ENCODE results near the gene UBE2I.

UBE2I gene

DNA sequence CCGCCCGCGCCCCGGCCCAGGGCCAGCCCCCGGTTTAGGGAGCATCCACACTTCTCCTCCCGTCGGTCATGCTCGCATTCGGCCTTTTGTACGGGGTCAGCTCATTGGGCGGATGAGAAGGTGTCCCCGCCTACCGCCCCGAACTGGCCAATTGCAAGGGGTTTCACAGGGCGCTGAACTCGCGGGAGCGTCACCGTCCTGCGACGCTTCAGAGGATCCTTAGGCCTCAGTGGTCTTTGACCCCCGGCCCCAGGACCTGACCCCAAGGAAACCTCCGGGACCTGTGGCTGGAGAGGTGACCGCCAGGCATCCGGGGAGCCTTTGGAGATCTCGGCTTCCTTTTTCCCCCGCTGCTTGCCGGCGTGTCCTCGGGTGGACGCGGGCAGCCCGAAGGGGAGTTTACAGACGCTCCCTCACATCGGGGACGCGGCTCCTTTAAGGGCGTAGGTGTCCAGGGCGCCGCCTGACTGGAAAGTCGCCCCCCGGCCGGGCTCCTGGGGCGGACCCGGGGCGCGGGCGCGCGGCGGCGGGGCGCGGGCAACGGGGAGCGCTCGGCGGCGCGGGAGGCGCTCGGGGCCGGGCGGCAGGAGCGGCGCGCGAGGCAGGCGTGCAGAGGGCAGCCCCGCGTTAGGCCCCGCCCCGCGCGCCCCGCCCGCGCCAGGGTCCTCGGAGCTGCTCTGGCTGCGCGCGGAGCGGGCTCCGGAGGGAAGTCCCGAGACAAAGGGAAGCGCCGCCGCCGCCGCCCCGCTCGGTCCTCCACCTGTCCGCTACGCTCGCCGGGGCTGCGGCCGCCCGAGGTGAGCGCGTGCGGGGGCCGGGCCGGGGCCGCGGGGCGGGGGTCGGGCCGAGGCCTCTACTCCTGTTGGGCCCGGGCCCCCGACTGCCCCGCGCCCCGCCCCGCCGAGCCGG, at the start of gene UBE2I:
UBE2I (plus strand) TSS at position 660 of the 909 bp plus-strand sequence. CDS start 4,395 bp downstream, outside the sequence.
- peak; percentile 97 for DNase-seq (ENCODE audit: low spot score)
- TF ChIP-seq, protein P1, sequence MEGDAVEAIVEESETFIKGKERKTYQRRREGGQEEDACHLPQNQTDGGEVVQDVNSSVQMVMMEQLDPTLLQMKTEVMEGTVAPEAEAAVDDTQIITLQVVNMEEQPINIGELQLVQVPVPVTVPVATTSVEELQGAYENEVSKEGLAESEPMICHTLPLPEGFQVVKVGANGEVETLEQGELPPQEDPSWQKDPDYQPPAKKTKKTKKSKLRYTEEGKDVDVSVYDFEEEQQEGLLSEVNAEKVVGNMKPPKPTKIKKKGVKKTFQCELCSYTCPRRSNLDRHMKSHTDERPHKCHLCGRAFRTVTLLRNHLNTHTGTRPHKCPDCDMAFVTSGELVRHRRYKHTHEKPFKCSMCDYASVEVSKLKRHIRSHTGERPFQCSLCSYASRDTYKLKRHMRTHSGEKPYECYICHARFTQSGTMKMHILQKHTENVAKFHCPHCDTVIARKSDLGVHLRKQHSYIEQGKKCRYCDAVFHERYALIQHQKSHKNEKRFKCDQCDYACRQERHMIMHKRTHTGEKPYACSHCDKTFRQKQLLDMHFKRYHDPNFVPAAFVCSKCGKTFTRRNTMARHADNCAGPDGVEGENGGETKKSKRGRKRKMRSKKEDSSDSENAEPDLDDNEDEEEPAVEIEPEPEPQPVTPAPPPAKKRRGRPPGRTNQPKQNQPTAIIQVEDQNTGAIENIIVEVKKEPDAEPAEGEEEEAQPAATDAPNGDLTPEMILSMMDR (IDR thresholded peaks at IDR 0.05; ENCODE audit: extremely low read depth, missing control alignments), result no peak

DNA sequence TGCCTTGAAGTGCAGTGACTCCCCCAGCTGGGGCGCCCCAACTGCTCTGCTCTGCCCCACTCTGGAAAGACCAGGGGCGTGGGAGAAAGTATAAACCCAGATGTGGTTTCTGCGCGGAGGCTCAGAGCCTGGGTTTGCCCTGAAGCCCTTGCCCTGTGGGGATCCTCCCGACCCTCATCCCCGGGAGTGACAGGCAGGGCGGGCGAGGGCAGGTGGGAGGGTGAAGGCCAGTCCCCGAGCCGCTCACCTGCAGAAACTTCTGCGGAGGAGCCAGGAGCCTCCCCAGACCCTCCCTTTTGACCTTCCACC, 49.7 kb upstream of the UBE2I start:
- DNase-seq (ENCODE audit: low spot score), result no peak
- TF ChIP-seq, protein P1 (IDR thresholded peaks at IDR 0.05; ENCODE audit: extremely low read depth, missing control alignments), result no peak

DNA sequence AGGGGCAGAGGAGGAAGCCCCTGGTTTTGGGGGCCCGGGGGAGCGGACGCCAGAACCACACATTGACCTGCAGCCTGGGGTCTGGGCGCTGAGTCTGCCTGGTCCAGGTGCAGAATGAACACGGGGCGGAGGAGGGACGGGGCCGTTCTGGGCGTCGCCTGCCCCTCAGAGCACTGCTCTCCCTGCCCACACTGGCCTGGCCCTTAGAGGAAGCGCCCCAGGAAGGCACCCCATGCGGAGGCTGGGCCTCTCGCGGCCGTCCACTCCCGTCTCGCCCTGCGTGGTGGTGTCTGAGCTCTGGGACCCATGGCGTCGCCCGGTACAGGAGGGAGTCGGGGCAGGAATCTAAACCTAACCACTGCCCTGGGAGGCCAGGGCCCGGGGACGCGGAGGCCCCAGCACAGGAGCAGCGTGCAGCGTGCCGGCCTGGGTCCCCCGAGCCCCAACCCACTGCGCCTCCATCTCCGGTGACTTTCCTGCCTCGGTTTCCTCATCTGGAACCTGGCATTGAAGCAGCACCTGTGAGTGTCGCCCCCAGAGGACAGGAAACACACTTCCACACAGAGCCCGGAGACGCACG, 49.2 kb upstream of the UBE2I start:
- TF ChIP-seq, protein P1 (IDR thresholded peaks at IDR 0.05; ENCODE audit: extremely low read depth, missing control alignments), result no peak
- no peak for DNase-seq (ENCODE audit: low spot score)

DNA sequence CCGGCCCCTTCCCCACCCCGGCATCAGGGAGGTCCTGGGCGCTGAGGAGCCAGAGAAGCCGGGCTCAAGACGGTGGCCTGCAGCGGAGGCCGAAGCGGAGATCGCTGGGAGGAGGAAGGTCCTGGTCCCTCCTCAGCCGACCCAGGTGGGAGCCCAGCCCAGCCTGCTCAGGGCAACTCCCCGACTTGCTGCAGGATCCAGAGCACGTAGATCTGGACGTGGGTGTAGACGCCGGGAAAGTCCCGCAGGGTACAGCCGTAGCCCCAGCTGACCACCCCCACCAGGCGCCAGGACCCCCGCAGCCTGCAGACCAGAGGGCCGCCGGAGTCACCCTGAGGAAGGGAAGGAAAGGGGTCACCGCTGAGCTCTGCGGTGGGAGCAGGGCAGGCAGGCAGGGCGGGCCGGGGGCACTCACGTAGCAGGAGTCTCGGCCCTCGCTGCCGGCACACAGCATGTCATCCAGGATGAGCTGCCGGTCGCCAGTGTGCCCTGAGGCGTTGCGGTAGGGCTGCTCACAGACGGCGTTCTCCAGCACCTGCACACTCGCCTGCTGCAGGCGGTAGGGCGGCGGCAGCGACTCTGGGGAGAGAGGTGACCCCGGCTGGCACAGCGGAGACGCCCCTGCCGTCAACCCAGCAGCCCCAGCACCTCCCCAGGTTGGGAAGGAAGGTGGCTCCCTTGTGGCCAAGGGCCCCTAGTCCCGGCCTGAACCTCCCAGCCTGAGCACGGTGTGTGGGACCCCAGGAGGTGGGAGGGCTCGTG, 48.1 kb upstream of the UBE2I start:
- DNase-seq (ENCODE audit: low spot score), result peak; percentile 53
- TF ChIP-seq, protein P1 (IDR thresholded peaks at IDR 0.05; ENCODE audit: extremely low read depth, missing control alignments), result no peak

DNA sequence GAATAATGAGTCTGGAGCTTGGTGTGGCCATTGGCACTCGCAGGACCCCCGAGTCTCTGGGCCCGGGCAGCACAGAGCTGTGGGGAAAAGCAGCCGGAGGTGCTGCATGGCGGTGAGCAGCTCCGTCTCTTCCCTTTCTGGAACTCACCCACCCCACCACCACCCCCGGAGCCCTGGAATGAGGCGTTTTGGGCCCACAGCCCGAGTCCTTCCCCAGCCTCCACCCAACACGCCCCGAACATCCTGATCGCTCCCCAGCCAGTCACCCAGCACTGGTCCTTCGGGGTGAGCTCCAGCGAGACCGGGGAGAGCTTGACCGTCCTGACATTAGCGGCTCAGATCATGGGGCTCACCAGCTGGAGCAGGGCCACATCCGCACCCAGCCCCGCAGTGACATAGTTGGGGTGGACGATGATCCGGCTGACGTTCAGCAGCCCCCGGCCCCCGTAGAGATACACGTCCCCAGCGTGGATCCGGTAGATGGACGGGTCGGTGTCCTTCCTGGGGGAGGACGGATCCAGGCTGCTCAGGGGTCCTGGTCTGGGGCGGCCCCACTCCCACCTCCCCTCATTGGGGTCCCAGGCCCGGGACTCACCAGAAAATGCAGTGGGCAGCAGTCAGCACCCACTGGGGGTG, 47.1 kb upstream of the UBE2I start:
- DNase-seq (ENCODE audit: low spot score), result no peak
- TF ChIP-seq, protein P1 (IDR thresholded peaks at IDR 0.05; ENCODE audit: extremely low read depth, missing control alignments), result no peak

DNA sequence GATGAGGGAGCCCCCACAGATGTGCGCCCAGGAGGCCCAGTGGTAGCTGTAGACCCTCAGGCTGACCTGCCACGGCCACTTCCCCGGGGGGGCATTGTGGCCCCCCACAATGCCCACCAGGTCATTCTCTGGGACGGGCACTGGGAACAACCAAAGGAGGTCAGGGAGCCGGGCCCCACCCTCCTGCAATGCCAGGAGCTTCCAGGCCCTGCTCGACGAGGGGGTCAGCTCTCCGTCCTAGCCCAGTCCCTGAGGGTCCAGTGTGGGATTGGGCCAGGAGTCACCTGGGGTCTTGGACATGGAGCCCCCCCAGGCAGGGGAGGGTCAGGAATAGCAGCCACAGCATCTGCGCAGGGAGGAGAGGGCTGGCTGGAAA, 46.6 kb upstream of the UBE2I start:
- TF ChIP-seq, protein P1 (IDR thresholded peaks at IDR 0.05; ENCODE audit: extremely low read depth, missing control alignments), result no peak

More for the DNA sequence above, 46.6 kb upstream of the UBE2I start:
- DNase-seq (ENCODE audit: low spot score), result no peak

All from GM20000 (cell line).